Astrocyte of the cerebellum (primary cell): Measurements from ENCODE around the gene MSI2.
A peak's percentile ranks its signal among the peaks of the same experiment; 100 is the strongest.

Source experiments
- DNase-seq: peaks from one replicate; pipeline ENCODE4 v3.0.0-alpha.2; 2011; ENCODE audit warnings: low read depth
- H3K4me3 ChIP-seq: 2 replicates; pipeline ENCODE4 v1.5.1; 2011; ENCODE audit warnings: mild to moderate bottlenecking, low read depth, low read length, moderate library complexity
- CTCF ChIP-seq: IDR thresholded peaks from 2 replicates; pipeline ENCODE4 v1.5.1; 2012; ENCODE audit warnings: low read length, low read depth, moderate library complexity, mild to moderate bottlenecking; ENCODE audit errors: missing control alignments
- in situ Hi-C: cut with HindIII; loops from 2 replicates; pipeline ENCODE4 v1.10.0; 2017; ENCODE audit warnings: low sequenced_read_pairs

The MSI2 gene

GRCh38 chr17:57475796-57476195 is 219.5 kb downstream of the MSI2 start:
- no peak overlapping the region for H3K4me3 ChIP-seq
- in situ Hi-C loops: no loop called here
- no peak for DNase-seq
- TF ChIP-seq CTCF: no peak

- in situ Hi-C loops: no loop called here
Observed at GRCh38 chr17:57477522-57478362, 221.4 kb downstream of the MSI2 start.

DNA sequence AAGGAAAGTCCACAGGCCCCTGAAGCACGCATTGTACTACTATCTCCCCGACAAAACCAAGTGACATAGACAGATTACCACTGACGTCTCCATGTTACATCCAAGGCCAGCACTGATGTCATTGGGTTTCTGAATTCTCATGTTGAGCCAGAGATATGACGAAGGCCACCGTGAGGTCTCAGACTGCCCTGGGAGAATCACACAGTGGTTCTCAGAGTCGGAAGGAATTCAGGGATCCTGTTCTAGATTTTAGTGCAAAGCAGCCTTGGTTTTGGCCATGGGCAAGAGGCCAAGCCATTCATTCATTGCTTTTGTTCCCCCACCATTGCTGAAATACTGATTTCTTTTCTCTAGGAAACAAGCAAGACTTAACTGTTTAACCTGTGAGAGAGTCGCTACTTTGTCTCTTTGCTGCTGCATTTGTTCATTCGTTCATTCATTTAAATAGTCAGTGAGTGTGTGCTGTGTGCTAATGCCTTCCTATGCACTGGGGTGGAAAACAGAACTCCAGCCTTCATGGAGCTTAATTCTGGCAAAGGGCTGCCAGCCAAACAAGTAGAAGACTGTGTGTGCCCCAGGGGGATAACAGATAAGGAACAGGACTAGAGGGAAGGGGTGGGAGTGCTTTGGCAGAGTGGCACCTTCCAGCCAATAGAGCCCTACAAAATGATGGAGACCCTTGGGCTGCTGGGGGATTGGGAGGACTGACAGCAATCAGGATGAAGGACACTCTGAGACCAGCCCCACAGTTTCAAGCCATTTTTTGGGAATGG is 222.3 kb downstream of the MSI2 start:
- peak; percentile 82 for DNase-seq
- H3K4me3 ChIP-seq: no peak overlapping the region
- in situ Hi-C loops: no loop called here
- no peak for TF ChIP-seq CTCF

More at GRCh38 chr17:57477522-57478362, 221.4 kb downstream of the MSI2 start:
- no peak for DNase-seq
- TF ChIP-seq CTCF: no peak
- no peak overlapping the region for H3K4me3 ChIP-seq

- peak; percentile 71 for DNase-seq
- TF ChIP-seq CTCF: no peak
- H3K4me3 ChIP-seq: no peak overlapping the region
- in situ Hi-C loops: no loop called here
Observed at GRCh38 chr17:57480438-57481196, 224.3 kb downstream of the MSI2 start.

DNA sequence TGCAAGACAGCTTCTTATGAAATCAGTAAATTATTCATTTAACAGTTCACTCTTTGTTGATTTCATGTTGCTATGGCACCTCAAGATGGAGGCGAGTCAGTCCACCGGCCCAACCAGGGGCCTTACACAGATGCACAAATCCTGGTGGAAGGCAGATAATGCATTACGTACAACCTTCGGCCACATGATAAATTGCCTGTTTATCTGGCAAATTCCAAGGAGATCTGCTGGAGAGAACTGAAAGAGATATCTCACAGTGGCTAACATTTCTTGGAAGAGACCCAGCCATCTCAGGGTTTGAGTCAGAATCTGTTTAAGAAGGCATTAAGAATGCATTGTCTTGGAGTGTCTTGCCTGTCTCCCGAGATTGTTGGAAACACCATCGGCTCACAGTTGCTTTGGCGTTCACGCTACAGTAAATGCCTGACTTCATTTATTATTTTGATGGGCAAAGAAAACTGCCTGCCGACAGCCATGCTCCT is 225.6 kb downstream of the MSI2 start:
- DNase-seq: peak; percentile 99
- TF ChIP-seq CTCF: no peak
- in situ Hi-C loops: no loop called here
- H3K4me3 ChIP-seq: no peak overlapping the region

- in situ Hi-C loops: no loop called here
- DNase-seq: peak; percentile 36
- TF ChIP-seq CTCF: no peak
- H3K4me3 ChIP-seq: no peak overlapping the region
Observed at GRCh38 chr17:57482657-57483056, 226.3 kb downstream of the MSI2 start.
